H9 (cell line): ENCODE results near the gene THY1. TPM values are rescaled to one million over a fixed set of nuclear protein-coding genes. Genes with fewer than 3 reads are reported as not detected.

Source experiments
- DNase-seq: peaks from one replicate; pipeline ENCODE4 v3.0.0-alpha.2; 2017
- H2AFZ ChIP-seq: one replicate; pipeline ENCODE4 v1.6.1; 2013; ENCODE audit warnings: mild to moderate bottlenecking, low read length, control low read depth, moderate library complexity
- H2AK5ac ChIP-seq: 2 replicates; pipeline ENCODE4 v1.6.1; 2013; ENCODE audit warnings: low read length, control low read depth, mixed read lengths; ENCODE audit not compliant: insufficient read length
- H2BK120ac ChIP-seq: one replicate; pipeline ENCODE4 v1.6.1; 2013; ENCODE audit warnings: low read depth, mild to moderate bottlenecking, low read length, control low read depth, inconsistent platforms; ENCODE audit not compliant: poor library complexity, severe bottlenecking
- H2BK12ac ChIP-seq: 2 replicates; pipeline ENCODE4 v1.6.1; 2013; ENCODE audit warnings: low read length, control low read depth, mixed read lengths, low read depth; ENCODE audit not compliant: insufficient read length
- H2BK15ac ChIP-seq: 2 replicates; pipeline ENCODE4 v1.6.1; 2013; ENCODE audit warnings: low read depth, low read length, control low read depth
- H2BK20ac ChIP-seq: one replicate; pipeline ENCODE4 v1.6.1; 2013; ENCODE audit warnings: low read depth, mild to moderate bottlenecking, low read length, control low read depth, inconsistent platforms; ENCODE audit not compliant: poor library complexity, severe bottlenecking
- H2BK5ac ChIP-seq: 2 replicates; pipeline ENCODE4 v1.6.1; 2013; ENCODE audit warnings: low read length, control low read depth, mixed read lengths; ENCODE audit not compliant: insufficient read length
- H3K14ac ChIP-seq: 2 replicates; pipeline ENCODE4 v1.6.1; 2013; ENCODE audit warnings: low read length, control low read depth; ENCODE audit not compliant: insufficient read depth
- H3K18ac ChIP-seq: 2 replicates; pipeline ENCODE4 v1.6.1; 2013; ENCODE audit warnings: low read depth, mild to moderate bottlenecking, mixed read lengths, low read length, control low read depth; ENCODE audit not compliant: insufficient read length
- H3K23ac ChIP-seq: 2 replicates; pipeline ENCODE4 v1.6.1; 2013; ENCODE audit warnings: low read length, control low read depth, mixed read lengths, low read depth; ENCODE audit not compliant: insufficient read length
- H3K23me2 ChIP-seq: 2 replicates; pipeline ENCODE4 v1.6.1; 2013; ENCODE audit warnings: low read depth, mild to moderate bottlenecking, mixed read lengths, low read length, control low read depth; ENCODE audit not compliant: insufficient read length, poor library complexity, severe bottlenecking
- H3K27ac ChIP-seq: 2 replicates; pipeline ENCODE4 v1.5.1; 2013; ENCODE audit warnings: low read length, control low read depth, mixed read lengths, low read depth; ENCODE audit not compliant: insufficient read length
- H3K27me3 ChIP-seq: 2 replicates; pipeline ENCODE4 v1.6.1; 2013; ENCODE audit warnings: low read length, control low read depth, inconsistent platforms; ENCODE audit not compliant: insufficient read depth
- H3K4ac ChIP-seq: 2 replicates; pipeline ENCODE4 v1.6.1; 2013; ENCODE audit warnings: low read depth, mild to moderate bottlenecking, control low read depth, inconsistent platforms, low read length, moderate library complexity
- H3K4me1 ChIP-seq: 2 replicates; pipeline ENCODE4 v1.6.1; 2013; ENCODE audit warnings: low read length, control low read depth, inconsistent platforms; ENCODE audit not compliant: insufficient read depth
- H3K4me2 ChIP-seq: 2 replicates; pipeline ENCODE4 v1.6.1; 2013; ENCODE audit warnings: low read length, control low read depth, mixed read lengths; ENCODE audit not compliant: insufficient read length, insufficient read depth
- H3K56ac ChIP-seq: 2 replicates; pipeline ENCODE4 v1.6.1; 2013; ENCODE audit warnings: low read depth, mild to moderate bottlenecking, mixed read lengths, low read length, control low read depth; ENCODE audit not compliant: insufficient read length
- H3K79me1 ChIP-seq: 2 replicates; pipeline ENCODE4 v1.6.1; 2013; ENCODE audit warnings: low read depth, mild to moderate bottlenecking, moderate library complexity, low read length, control low read depth, inconsistent platforms; ENCODE audit not compliant: insufficient read depth, poor library complexity, severe bottlenecking
- H3K79me2 ChIP-seq: 2 replicates; pipeline ENCODE4 v1.6.1; 2013; ENCODE audit warnings: low read length, control low read depth, inconsistent platforms; ENCODE audit not compliant: insufficient read depth
- H3K9ac ChIP-seq: 2 replicates; pipeline ENCODE4 v1.6.1; 2013; ENCODE audit warnings: low read length, control low read depth, mixed read lengths; ENCODE audit not compliant: insufficient read length; ENCODE audit errors: extremely low read depth
- H3K9me3 ChIP-seq: one replicate; pipeline ENCODE4 v1.6.1; 2013; ENCODE audit warnings: low read depth, low read length, inconsistent platforms; ENCODE audit not compliant: control insufficient read depth
- H3T11ph ChIP-seq: one replicate; pipeline ENCODE4 v1.6.1; 2013; ENCODE audit warnings: mild to moderate bottlenecking, low read length, control low read depth, inconsistent platforms
- H4K20me1 ChIP-seq: one replicate; pipeline ENCODE4 v1.6.1; 2013; ENCODE audit not compliant: control insufficient read depth, insufficient read length, insufficient read depth
- H4K5ac ChIP-seq: 2 replicates; pipeline ENCODE4 v1.6.1; 2013; ENCODE audit warnings: low read depth, mild to moderate bottlenecking, mixed read lengths, low read length, control low read depth; ENCODE audit not compliant: insufficient read length
- H4K8ac ChIP-seq: replicated peaks from 2 replicates; pipeline ENCODE4 v1.6.1; 2013; ENCODE audit warnings: low read length, control low read depth, mixed read lengths, low read depth; ENCODE audit not compliant: insufficient read length
- H4K91ac ChIP-seq: 2 replicates; pipeline ENCODE4 v1.6.1; 2013; ENCODE audit warnings: low read depth, mild to moderate bottlenecking, moderate library complexity, mixed read lengths, low read length, control low read depth; ENCODE audit not compliant: insufficient read length
- H3K27ac Mint-ChIP-seq, 3 experiments: 2 replicates in 2 of 3; 3 replicates in 1 of 3; pipeline ENCODE4 v1.8.0; 2020 to 2021; ENCODE audit warnings: mixed read lengths in 3 of 3, mild to moderate bottlenecking in 1 of 3, moderate library complexity in 1 of 3
- H3K27me3 Mint-ChIP-seq: 2 replicates; pipeline ENCODE4 v1.8.0; 2021; ENCODE audit warnings: low read depth, mild to moderate bottlenecking, moderate library complexity, mixed read lengths
- H3K36me3 Mint-ChIP-seq, 3 experiments: 2 replicates in 2 of 3; 3 replicates in 1 of 3; pipeline ENCODE4 v1.8.0; 2020 to 2021; ENCODE audit warnings: low read depth in 3 of 3, mixed read lengths in 3 of 3; ENCODE audit not compliant: insufficient read depth in 1 of 3
- H3K4me1 Mint-ChIP-seq, 2 experiments: 2 replicates each; pipeline ENCODE4 v1.8.0; 2020; ENCODE audit warnings: mixed read lengths in 2 of 2
- H3K4me3 Mint-ChIP-seq, 2 experiments: 2 replicates in 1 of 2; 3 replicates in 1 of 2; pipeline ENCODE4 v1.8.0; 2020 to 2021; ENCODE audit warnings: mild to moderate bottlenecking in 2 of 2, mixed read lengths in 2 of 2, moderate library complexity in 1 of 2
- H3K9me3 Mint-ChIP-seq, 2 experiments: 2 replicates in 1 of 2; 3 replicates in 1 of 2; pipeline ENCODE4 v1.8.0; 2020; ENCODE audit warnings: mild to moderate bottlenecking in 2 of 2, mixed read lengths in 2 of 2, moderate library complexity in 1 of 2
- WGBS: extraction: QIAGEN DNeasy Blood & Tissue Kit; methylation state at CpG from one replicate; pipeline ENCODE4 v1.1.7; 2013; ENCODE audit warnings: missing lambda C conversion rate, low lambda C conversion rate, mixed read lengths; ENCODE audit not compliant: insufficient read length; ENCODE audit errors: extremely low coverage; 5-methylcytosine and 5-hydroxymethylcytosine counted together
- total RNA-seq: library from RNA; stranded (reverse); gene quantifications from 2 replicates; pipeline ENCODE4 v1.2.1, GENCODE V29; 2021
- TF ChIP-seq, protein P1 (sequence below): fragments of 200-600 bp; sonication (generic); conservative IDR thresholded peaks from 3 replicates; pipeline ENCODE4 v1.8.0; 2021; ENCODE audit warnings: antibody characterized with exemption, mild to moderate bottlenecking

Gene THY1
- total RNA-seq, 1 experiment from 2014 or later: 176 TPM

DNA sequence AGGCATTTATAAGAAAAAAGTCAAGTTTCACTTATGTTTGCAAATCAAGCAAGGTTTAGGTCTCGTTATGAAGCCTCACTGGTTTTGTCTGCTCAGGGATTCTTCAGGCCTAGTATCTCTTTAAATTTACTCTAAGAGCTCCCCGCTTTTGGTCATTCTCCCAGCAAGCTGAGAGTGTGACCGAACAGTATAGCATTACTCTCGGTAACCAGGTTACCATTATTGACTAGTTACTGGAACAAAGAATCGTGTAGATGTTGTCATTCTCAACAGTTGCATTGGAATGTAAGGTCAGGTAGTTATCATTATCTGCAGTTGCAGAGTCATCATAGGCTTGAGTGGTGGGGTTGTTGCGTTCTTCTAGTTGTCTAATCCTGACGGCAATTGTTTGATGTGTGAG is 31.7 kb downstream of the THY1 start:
- no peaks in the 10 kb centered on the region for H3K9me3 Mint-ChIP-seq
- H4K5ac ChIP-seq: no peak overlapping the region
- no peak overlapping the region for H2BK5ac ChIP-seq
- H3K27ac Mint-ChIP-seq: no peak overlapping the region
- H3K9me3 ChIP-seq: no peaks in the 10 kb centered on the region
- H2BK12ac ChIP-seq: no peak overlapping the region
- H2BK120ac ChIP-seq: no peak overlapping the region
- H2AK5ac ChIP-seq: no peak overlapping the region
- no peak overlapping the region for H4K8ac ChIP-seq
- no peaks in the 10 kb centered on the region; the same call in 1 of the 2 replicates for H3K27me3 Mint-ChIP-seq
- H3K4me1 Mint-ChIP-seq: peaks cover 7 to 11% of the 10 kb centered on the region in 2 experiments
- no peak overlapping the region for H2BK15ac ChIP-seq
- H3K36me3 Mint-ChIP-seq: no peaks in the 10 kb centered on the region
- H2AFZ ChIP-seq: no peak overlapping the region
- H3K79me2 ChIP-seq: no peaks in the 10 kb centered on the region
- no peaks in the 10 kb centered on the region for H3K79me1 ChIP-seq
- no peaks in the 10 kb centered on the region; the same call in 1 of the 2 replicates for H3K4me1 ChIP-seq
- H3K14ac ChIP-seq: no peak overlapping the region
- H3K23me2 ChIP-seq: no peaks in the 10 kb centered on the region
- H3K23ac ChIP-seq: no peak overlapping the region
- no peak overlapping the region for H3K18ac ChIP-seq
- no peak overlapping the region for H3K27ac ChIP-seq
- no CpG with 5 or more reads among the region's 7 CpGs for WGBS
- H4K20me1 ChIP-seq: no peaks in the 10 kb centered on the region
- no peak overlapping the region for H3K4me3 Mint-ChIP-seq
- H3T11ph ChIP-seq: no peak overlapping the region
- H3K56ac ChIP-seq: no peak overlapping the region
- no peaks in the 10 kb centered on the region for H3K27me3 ChIP-seq
- no peak for DNase-seq
- no peak overlapping the region for H2BK20ac ChIP-seq
- H3K4ac ChIP-seq: no peak overlapping the region
- H4K91ac ChIP-seq: no peak overlapping the region
- TF ChIP-seq, protein P1, sequence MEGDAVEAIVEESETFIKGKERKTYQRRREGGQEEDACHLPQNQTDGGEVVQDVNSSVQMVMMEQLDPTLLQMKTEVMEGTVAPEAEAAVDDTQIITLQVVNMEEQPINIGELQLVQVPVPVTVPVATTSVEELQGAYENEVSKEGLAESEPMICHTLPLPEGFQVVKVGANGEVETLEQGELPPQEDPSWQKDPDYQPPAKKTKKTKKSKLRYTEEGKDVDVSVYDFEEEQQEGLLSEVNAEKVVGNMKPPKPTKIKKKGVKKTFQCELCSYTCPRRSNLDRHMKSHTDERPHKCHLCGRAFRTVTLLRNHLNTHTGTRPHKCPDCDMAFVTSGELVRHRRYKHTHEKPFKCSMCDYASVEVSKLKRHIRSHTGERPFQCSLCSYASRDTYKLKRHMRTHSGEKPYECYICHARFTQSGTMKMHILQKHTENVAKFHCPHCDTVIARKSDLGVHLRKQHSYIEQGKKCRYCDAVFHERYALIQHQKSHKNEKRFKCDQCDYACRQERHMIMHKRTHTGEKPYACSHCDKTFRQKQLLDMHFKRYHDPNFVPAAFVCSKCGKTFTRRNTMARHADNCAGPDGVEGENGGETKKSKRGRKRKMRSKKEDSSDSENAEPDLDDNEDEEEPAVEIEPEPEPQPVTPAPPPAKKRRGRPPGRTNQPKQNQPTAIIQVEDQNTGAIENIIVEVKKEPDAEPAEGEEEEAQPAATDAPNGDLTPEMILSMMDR: no peak
- no peak overlapping the region for H3K4me2 ChIP-seq
- H3K9ac ChIP-seq: no peak overlapping the region
